GM20431 (cell line): ENCODE results near the gene MAD1L1.
"Not testable (repeated sequence)": the region's sequence is repeated elsewhere in the genome, so short reads cannot be mapped to it uniquely, and the experiment has no call there.

Experiments used
- in situ Hi-C: fragments of 300-500 bp; cut with MseI, MboI; formaldehyde crosslinking; loops from one replicate; pipeline ENCODE4 v1.15.0; 2020; ENCODE audit warnings: low sequenced_read_pairs; ENCODE audit not compliant: unreplicated experiment

The MAD1L1 gene

DNA sequence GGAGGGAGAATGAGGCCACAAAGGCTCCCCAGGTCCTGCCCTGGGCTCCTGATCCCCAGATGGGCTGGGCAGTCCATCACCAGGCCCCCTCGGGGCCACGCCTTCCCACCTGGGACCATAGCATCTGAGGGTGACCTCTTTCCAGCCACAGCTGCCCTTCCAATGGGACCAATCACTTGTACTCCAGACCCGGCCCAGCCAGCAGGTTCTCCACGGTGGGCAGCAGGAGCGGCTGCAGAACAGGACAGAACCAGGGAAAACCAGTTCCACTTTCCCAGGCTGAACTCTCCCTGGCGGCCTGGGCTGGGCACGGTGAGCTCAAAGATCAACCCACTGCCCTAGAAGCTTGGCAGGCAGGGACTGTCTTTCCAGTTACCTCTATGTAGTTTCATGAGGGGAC is 257.6 kb downstream of the MAD1L1 start:
- in situ Hi-C loops, result no loop called here

DNA sequence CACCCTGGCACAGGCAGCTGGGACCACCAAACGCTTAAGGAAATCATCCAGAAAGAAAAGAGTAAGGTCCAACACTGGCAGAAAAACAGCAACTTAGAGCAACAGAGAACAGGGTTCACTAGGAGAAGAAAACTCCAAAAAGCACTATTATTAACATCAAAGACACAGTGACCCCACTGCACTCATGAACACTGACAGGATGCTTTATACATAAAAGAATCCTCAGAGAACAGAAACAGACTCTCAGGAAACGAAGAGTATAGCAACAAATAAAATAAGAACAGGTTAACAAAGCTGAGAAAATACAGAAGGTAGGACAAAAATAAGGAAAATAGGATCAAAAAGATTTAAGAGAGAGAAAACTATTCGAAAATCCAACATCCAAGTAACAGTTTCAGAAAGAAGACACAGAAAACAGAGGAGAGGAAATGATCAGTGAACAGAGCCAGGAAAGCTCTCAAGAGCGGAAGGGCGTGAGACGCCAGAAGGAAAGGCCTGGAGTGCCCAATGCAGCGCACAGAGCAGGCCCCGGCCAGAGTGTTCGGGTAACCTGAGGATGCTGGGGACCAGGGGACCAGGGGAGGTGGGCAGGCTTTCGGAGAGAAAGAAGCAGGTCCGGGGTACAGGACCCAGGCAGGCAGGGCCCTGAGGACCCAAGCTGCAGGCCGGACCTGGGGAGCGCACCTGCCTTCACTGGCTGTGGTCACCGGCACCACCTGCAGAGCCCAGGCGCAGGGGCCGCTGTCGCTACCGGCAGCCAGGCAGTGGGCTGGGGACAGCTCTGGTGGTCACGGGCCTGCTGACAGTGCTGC is 258.2 kb downstream of the MAD1L1 start:
- in situ Hi-C loops, result no loop called here

GRCh38 chr7:1973321-1974251 is 259.2 kb downstream of the MAD1L1 start:
- in situ Hi-C loops, result no loop called here

DNA sequence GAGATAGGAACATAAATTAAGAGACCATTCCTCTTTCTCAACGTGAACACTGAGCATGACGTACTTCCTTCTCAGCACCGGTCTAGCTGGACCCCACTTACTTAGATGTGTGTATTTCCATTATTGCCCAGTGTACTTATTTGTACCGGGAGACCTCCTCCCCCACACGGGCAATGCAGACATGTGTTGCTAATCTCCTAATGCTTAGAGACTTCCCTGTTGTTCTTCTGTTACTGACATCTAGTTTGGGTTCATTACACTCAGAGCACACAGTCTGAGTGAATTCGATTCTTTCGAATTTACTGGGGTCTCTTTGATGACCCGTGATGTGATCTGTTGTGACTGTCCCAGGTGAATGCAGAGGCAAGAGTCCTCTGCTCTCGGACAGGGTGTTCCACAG is 260.0 kb downstream of the MAD1L1 start:
- in situ Hi-C loops, result no loop called here

DNA sequence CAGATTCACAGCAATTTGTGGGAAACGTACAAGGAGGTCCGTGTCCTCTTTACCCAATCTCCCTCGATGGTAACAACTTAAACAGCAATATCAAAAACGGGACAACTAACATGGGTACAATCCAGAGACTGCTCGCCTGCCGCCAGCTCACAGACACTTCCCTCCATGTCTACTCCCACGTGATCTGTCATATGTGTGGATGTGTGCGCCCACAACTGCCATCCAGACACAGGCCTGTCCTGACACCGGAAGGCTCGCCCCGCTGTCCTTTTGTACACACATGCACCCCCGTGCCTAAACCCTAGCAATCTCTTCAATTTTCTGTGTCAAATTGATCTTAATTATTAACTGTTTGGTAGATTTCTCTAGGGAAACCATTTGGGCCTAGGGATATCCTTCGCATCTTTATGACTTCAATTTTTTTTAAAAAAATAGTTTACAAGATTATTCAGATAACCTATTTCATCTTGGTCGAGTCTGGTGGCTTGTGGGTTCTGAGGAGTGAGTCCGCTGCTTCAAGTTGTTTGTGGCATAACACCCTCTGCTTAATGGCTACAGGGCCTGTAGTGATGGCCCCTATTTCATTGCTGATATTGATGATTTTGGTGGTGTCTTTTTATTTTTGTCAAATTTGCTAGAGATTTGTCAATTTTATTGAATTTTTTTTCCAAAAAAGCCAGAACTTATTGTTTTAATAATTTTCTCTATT is 260.6 kb downstream of the MAD1L1 start:
- in situ Hi-C loops, result no loop called here

DNA sequence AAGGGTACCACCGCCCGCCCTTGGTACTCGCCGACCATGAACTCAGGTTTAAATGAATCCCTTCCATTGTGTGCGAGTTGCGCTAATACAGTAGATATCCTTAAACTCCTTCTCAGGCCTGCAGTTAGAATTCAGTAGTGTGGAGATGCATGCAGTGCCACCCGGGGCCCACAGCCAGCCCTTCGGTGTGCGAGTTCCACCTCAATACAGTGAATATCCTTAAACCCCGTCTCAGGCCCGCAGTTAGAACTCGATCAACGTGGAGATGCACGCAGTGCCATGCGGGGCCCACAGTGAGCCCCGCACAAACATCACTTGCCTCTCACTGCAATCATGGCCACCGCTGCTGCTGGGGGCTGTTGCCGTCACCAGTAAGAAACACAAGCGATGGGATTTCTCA is 261.9 kb downstream of the MAD1L1 start:
- in situ Hi-C loops, result no loop called here

DNA sequence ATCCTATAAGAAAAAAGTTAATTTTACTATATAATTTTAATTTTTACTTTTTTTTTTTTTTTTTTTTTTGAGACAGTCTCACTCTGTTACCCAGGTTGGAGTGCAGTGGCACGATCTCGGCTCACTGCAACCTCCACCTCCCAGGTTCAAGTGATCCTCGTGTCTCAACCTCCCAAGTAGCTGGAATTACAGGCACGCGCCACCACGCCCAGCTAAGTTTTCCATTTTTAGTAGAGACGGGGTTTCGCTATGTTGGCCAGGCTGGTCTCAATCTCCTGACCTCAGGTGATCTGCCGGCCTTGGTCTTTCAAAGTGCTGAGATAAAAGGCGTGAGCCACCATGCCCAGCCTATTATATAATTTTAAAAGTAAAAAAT is 262.5 kb downstream of the MAD1L1 start:
- in situ Hi-C loops, result not testable (repeated sequence)

DNA sequence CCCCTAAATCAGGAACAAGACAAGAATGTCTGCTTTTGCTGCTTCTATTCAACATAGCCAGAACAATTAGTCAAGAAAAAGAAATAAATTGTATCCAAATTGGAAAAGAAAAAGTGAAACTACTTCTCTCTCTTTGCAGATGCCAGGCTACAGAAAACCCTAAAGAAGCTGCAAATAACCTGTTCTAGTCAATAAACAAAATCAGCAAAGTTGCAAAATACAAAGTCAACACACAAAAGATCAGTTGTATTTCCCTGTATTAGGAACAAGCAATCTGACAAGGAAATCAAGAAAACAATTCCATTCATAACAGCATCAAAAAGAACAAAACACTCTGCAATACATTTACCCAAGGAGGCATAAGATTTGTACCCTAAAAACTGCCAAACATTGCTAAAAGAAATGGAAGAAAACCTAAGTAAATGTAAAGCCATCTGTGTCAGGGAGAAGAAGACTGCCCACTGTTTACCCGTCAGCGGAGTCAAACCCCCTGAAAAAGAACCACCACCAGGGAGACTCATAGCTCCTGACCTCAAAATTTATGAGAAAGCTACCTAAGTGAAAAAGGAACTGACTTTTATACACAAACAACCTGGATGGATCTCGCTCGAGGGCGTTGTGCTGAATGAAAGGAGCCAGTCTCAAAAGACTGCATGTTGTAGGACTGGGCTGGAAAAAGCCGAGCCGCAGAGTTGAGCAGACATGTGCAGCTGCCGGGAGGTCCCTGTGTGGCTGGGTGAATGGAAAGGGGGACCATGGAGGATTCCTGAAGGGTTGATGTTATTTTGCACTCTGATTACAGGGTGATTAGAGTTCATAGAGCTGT is 263.1 kb downstream of the MAD1L1 start:
- in situ Hi-C loops, result no loop called here

DNA sequence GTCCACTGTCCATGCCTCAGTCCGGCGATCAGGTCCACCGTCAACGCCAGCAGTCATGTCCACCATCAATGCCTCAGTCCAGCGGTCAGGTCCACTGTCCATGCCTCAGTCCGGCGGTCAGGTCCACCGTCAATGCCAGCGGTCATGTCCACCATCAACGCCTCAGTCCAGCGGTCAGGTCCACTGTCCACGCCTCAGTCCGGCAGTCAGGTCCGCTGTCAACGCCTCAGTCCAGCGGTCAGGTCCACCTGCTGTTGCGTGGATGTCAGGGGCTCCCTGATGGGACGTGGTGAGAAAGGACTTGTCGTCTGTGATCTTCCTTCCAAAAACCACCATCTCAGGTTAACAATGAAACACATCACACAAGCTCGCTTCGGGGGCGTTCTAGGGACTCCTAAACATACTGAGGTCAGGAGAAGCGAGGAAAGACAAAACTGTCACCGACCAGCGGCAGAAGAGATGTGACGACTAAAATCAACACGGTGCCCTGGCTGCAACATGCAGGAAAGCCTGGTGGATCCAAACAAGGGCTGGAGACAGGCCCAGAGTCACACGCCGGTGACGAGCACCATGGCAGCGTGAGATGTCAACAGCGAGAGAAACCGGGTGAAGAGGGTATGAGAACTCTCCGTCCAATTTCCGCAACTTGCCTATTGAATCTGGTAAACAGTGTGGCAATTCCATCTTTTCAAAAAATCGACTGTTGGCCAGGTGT is 264.2 kb downstream of the MAD1L1 start:
- in situ Hi-C loops, result no loop called here

DNA sequence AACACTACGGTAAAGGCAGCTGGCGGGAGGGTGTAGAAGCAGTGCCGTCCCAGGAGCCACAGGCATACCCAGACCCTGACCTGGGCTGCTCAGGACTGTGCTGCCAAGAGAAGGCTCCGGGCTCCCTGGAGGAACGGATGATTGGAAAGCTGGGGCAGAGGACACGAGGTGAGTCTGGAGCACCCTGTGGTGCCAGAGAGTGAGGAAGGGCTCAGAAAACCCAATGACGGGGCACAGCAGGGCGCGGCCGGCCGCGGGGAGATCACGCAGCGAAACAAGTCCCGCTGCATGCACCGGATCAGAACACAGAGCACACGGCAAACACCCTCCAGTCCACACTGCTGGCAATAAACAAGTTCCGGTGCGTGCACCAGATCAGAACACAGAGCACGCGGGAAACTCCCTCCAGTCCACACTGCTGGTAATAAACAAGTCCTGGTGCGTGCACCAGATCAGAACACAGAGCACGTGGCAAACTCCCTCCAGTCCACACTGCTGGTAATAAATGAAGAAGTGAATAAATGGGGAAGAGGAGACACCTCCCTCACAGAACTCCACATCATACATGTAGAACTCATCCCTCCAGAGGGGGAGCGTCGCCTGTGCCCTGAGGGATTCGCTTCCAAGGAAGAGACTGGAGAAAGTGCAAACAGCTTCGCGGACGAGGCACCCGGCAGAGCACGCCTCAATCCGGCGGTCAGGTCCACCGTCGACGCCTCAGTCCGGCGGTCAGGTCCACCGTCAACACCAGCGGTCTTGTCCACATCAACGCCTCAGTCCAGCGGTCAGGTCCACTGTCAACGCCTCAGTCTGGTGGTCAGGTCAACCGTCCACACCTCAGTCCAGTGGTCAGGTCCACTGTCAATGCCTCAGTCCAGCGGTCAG is 265.0 kb downstream of the MAD1L1 start:
- in situ Hi-C loops, result no loop called here

- in situ Hi-C loops, result no loop called here
These were observed 266.0 kb downstream of the MAD1L1 start for GRCh38 chr7:1966631-1967200.

DNA sequence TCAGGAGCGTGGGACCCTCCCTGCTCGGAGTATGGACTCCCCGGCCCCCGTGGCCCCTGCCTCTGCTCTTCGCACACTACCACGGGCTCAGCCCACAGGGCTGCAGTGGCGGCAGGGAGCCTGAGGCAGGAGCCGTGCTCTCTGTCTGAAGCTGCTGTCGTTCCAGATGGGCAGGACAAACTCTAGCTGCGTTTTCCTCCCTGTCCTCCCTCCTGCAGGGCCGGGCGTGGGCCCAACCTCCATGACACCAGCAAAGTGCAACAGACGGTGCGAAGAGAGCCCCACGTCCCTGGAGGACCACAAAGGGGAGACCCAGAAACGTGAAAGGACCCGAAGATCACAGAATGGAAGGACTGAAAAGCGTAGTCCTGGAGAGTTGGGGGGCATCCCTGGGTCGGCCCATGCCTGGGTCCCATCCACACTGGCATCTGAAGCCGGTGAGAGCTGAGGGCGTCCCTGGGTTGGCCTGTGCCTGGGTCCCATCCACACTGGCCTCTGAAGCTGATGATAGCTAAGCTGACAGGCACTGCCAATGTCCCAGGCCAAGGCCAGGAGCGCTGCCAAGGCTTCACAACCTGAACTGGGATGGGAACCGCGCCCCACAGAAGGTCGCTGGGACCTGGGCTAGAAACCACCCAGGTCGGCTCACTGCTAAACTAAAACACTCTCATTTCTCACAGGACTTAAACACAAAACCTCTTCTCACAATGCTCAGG is 267.0 kb downstream of the MAD1L1 start:
- in situ Hi-C loops, result no loop called here

GRCh38 chr7:1964913-1965578 is 267.7 kb downstream of the MAD1L1 start:
- in situ Hi-C loops, result no loop called here

- in situ Hi-C loops, result no loop called here
These were observed 268.4 kb downstream of the MAD1L1 start for GRCh38 chr7:1964211-1964912.

- in situ Hi-C loops, result no loop called here
These were observed 269.2 kb downstream of the MAD1L1 start for GRCh38 chr7:1963575-1963974.

DNA sequence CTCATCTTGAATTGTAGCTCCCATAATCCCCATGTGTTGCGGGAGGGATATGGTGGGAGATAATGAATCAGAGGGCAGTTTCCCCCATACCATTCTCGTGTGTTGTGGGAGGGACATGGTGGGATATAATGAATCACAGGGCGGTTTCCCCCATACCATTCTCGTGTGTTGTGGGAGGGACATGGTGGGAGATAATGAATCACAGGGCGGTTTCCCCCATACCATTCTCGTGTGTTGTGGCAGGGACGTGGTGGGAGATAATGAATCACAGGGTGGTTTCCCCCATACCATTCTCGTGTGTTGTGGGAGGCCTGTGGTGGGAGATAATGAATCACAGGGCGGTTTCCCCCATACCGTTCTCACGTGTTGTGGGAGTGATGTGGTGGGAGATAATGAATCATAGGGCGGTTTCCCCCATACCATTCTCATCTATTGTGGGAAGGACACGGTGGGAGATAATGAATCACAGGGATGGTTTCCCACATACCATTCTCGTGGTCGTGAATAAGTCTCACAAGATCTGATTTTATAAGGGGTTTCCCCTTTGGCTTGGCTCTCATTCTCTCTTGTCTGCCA is 271.0 kb downstream of the MAD1L1 start:
- in situ Hi-C loops, result no loop called here
